Dedifferentiated amniotic fluid mesenchymal stem cell (primary cell): ENCODE results near the gene FRRS1L.

Experiments
- DNase-seq: peaks from one replicate; pipeline ENCODE4 v3.0.0-alpha.2; 2016; ENCODE audit errors: extremely low spot score

Gene FRRS1L, protein sequence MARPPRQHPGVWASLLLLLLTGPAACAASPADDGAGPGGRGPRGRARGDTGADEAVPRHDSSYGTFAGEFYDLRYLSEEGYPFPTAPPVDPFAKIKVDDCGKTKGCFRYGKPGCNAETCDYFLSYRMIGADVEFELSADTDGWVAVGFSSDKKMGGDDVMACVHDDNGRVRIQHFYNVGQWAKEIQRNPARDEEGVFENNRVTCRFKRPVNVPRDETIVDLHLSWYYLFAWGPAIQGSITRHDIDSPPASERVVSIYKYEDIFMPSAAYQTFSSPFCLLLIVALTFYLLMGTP

DNA sequence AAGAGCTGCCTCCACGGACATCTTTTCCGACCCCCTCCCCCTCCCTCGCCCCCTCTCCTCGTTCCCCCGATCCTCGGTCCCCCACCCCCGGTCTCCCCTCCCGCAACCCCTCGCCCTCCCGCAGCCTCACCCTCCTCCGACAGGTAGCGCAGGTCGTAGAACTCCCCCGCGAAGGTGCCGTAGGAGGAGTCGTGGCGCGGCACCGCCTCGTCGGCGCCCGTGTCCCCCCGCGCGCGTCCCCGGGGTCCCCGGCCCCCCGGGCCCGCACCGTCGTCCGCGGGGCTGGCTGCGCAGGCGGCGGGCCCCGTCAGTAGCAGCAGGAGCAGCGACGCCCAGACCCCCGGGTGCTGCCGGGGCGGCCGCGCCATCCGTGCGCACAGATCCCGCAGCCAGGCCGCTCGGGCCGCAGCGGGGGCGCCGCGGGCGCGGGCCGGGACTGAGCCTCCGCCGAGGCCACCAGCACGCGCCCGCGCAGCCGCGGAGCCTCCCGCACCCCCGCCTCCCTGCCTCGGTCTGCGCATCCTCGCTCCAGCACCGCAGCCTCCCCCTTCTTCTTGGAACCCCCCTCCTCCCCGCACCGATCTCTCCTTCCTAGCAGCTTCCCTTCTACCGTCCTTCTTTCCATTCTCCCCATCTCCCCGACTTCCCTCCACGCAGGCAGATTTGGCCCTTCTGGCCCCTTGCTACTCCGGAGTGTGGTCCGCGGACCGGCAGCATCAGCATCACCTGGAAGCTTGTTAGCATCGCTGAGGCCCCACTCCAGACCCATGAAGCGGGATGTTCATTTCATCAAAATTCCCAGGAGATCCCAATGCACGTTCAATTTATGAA, at the start of gene FRRS1L:
FRRS1L (minus strand) TSS at position 479 of the 831 bp plus-strand sequence; CDS start at position 368, 111 bp downstream.
- no peak for DNase-seq

DNA sequence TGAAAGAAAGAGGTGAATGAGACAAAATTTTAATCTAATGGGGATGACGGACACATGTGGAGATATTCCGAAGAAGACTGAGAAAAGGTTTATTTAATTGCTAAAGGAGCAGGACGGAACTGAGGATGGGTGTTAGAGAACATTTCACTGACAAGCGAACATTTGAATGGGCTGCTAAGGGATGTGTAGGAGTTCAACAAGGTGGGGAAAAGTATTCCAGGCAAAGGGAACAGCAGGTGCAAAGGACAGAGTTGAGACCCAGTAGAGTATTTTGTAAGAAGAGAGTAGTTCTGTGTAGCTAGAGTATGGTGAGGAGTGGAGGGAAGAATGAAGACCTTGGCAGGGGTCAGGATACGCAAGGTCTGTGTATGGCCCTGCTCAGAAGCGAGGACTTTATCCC, 47.4 kb upstream of the FRRS1L start:
- DNase-seq, result no peak

DNA sequence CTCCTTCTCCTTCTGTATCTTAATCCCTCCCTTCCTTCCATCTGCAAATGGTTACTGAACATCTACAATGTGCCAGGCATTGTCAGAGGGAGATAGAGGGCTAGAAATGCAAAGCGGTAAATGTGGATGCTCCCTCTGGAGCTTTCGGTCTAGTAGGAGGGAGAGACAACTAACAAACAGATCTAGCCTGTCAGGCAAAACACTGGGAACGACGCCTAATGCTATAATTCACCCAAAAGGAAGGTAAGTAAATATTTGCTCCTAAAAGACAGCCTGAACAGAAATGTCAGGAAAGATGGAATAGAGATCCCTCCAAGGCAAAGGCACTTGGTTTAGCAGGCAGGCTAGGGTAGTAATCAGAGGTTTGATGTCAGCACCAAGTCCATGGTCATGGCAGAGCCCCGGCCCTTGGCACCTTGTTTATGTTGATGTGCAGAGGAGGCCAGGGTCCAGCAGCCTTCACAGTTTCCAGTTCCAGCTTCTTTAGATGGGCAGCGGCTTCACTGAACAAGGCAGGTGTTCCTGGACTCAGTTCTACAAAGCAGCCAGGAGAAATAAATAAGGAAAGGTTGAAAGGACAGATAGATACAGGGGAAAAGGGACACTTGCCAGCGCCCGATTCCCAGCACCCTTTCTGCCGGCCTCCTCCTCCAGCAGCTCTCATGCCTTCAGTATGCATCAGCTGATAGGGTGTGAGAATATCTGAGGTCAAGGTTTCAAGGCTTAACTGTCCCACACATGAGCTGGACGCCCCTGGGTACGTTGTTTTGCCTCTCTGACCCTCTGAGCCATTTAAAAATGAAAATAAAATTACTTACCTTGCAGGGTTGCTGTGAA, 46.5 kb upstream of the FRRS1L start:
- no peak for DNase-seq

DNA sequence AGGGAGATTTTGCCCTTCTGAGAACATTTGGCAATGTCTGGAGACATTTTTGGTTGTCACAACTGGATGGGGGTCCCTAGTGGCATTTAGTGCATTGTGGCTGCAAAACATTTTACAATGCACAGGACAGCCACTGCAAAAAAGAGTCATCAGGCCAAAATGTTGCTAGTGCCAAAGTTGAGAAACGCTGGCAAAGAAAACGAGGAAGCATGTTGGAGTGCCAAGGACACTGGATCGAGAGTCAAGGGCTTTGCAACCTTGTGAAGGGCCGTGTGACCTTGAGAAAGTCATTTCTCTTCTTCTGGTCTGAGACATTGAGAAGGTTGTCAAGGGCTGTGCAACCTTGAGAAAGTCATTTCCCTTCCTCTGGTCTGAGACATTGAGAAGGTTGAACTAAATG, 45.7 kb upstream of the FRRS1L start:
- no peak for DNase-seq

DNA sequence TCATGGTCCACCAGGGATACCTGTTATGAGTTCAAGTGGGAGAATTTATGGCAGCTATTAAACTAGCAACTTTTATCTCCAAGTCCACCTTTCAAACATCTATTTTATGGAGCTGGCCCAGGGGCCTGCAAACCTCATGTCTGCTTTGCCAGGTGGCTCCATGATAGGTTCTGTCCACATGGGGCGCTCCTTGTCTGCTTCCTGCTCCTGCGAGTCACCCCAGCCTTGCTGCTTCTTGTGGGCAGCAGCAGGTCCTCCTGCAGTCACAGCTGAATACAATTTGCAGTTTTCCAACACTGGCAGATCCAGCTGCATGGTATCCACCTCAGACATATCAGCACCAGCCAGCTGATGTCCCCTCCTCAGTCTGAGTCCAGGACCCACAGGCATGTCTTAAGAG, 39.6 kb upstream of the FRRS1L start:
- no peak for DNase-seq

DNA sequence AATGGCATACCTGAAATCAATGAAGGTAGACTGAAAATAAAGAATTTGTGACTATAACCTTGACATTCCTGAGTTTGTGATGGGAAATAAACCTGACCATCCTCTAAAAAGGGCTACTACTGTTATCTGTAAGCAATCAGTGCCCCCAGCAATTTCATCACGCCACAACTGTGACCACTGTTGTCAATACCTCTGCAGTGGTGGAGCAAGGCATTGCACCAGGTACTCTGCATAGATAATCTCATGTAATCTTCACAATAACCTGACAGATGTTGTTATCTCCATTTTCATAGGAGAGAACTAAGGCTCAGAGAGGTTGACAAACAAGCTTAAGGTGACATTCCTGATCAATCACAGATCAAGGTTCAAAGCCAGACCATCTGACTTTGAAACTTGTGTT, 38.5 kb upstream of the FRRS1L start:
- no peak for DNase-seq

DNA sequence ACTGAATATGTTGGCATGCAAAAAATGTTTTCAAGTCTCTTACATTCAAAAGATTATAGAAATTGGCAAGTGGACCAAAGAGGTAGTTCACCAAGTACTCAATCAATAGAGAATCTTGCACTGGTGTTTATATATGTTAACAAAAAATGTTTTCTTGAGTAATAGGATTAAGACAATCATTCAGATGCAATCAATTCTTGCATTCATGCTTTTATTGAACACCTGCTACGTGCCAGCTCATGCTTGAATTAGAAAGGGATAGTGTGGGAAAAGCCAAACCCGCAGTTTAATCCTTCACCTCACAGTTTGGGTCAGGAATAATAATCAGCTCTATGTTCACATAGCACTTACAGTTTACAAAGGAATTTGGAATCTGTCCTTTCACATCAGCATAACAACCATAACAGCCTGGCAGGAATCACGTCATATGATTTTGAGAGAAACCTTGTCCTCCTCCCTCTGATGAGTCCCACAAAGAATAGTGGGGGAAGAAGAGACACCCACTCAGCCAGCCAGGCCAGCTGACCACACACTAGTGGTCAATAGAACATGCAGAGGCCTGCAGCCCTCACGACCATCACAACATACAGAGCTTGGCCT, 36.8 kb upstream of the FRRS1L start:
- no peak for DNase-seq

DNA sequence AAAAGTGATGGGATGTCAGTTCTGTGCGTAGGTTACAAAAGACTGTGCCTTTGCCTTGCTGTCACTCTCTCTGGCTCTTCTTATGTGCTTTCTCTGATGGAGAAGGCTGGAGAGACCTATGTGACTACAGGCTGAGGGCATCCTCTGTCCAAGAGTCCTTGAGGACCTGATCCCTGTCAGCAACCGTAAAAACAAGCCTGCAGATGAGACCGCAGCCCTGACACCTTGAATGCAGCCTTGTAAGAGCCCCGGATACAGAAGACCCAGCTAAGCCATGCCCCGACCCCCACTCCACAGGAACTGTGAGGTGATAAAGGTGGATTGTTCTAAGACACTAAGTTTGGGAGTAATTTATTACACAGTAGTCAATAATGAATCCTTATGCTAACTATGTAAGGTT, 32.6 kb upstream of the FRRS1L start:
- DNase-seq, result no peak

DNA sequence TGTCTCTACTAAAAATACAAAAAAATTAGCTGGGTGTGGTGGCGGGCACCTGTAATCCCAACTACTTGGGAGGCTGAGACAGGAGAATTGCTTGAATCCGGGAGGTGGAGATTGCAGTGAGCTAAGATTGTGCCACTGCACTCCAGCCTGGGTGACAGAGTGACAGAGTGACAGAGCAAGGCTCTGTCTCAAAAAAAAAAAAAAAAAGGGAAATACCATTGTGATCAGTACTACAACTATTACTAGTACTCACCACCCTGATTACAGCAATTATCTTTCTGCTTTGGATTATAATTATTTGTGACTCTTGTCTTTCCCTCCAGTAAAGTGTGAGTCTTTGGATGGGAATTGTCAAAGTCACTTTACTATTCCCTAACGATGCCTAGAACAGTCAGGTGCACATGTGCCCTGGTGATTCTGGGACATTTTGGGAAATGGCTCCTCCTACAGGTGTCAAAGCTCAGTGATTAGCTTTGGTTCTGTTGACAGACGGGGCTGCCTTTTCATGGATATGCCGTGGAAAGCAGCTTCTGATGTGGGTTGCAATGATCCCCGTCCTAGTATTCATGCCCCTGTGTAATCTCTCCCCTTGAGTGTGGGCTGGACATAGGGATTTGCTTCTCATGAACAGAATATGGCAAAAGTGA, 31.8 kb upstream of the FRRS1L start:
- DNase-seq, result no peak

DNA sequence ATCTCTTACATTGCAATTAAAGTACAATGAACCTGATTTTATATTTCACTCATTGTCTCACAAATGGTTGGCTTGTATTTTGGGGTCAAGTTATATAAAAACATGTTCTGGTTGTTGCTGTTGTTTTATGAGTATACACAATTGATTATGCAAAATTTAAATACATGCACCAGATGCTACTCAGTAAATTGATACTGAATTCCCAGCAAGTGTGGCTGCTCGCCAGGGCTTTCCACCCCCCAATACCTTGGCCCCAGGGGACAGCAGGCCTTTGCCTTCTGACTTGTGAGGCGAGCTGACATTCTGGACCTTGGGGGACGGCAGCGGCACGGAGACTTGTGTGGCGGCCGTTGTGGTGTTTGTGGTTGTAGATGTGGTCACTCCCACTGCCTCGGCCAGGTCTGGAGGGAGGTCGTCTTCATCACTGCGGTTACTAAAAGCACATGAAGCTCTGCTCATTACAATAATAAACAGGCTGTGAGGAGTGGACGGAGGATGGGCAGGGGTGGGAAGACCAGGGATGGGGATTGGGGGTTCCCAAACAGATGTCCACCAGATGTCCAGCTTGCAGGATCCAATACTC, 27.0 kb upstream of the FRRS1L start:
- no peak for DNase-seq

DNA sequence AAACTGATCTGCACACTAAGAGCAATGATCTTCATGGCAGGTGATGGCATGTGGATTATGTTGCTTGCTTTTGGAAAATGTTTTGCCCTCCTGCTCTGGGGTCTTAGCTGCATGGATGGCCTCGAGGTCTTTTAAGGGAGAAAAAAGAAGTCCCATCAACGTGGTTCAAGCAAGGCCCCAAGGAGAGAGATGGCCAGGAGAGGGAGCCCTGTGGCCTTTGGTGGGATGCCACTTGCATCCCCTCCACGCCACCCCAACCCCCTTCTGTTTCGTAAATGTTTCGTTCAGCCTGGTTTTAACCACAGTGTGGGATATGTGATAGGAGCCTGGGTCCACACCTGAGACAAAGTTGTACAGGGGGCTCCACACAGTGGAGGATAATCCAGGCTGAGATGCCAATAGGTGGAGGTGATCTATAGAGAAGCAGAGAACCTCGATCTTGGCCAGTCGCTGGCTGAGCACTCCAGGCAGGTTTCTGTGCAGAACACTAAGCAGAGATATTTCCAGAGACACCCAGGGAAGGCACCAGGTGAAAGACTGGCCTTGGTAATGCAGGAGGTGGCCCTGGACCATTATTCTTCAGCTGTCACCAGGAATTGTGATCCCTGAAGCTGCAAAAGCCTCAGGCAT, 25.8 kb upstream of the FRRS1L start:
- no peak for DNase-seq

DNA sequence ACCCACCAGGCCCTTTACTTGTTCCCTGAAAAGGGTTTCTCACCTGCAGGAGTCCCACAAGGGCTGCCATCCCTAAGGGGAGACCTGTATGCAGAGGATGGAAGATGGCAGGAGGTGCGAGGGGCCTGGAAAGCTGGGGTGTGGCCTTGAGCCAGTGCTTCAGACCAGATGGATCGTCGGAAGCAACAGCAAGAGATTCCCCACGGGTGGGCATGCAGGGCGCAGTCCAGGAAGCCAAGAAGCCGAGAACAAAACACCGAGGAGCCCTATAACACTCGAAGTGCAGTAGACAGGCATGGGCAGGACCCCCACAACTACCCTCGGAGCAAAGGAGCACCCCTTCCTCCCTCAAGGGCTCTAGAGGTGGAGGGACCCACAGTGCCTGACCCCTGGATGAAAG, 24.7 kb upstream of the FRRS1L start:
- DNase-seq, result no peak

DNA sequence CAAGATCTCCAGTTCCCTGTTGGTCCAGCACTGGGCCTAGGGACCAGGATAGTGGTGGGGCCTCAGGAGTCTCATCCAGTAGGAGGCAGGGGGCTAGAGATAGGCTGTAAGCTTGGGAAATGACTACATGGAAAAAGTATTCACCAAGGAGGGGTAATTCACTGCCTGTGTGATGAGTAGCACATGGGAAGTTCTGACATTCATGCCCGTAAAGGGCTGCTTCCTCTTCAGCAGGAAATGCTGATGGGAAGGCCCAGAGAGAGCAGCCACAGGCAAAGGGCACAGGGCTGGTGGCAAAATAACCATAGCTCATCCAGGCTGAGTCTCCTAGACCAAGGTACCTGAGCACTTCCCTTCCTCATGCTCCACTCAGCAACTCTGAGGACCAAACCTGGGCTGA, 23.1 kb upstream of the FRRS1L start:
- DNase-seq, result no peak

DNA sequence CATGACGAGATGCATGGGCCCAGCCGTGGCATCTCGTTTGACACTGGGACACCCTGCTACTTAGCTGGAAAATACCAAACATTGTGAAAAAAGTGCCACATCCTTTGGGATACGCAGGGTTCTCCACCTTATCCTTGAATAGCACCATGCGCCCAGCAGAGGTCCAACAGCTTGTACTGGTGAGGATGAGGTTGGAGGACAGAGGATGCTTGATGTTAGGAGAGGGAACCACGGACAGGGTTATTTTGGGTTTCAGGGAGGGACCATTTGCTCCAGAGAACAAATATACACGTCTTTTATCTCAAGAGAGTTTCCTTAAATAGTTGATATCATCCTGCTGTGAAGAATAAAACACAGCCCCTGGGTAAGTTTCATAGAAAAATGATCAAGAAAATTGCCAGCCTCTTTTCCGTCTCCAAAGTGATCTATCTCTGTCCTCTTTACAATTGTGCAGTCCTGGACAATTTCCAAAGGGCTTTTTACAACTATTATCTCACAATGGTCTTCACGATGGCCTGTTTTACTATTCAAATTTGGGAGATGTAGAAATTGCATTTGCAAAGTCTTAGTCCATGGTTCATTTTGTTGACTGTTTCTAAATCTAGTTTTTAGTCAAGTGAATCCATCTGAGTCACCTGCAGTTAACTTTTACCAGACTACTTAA, 19.9 kb upstream of the FRRS1L start:
- DNase-seq, result no peak

DNA sequence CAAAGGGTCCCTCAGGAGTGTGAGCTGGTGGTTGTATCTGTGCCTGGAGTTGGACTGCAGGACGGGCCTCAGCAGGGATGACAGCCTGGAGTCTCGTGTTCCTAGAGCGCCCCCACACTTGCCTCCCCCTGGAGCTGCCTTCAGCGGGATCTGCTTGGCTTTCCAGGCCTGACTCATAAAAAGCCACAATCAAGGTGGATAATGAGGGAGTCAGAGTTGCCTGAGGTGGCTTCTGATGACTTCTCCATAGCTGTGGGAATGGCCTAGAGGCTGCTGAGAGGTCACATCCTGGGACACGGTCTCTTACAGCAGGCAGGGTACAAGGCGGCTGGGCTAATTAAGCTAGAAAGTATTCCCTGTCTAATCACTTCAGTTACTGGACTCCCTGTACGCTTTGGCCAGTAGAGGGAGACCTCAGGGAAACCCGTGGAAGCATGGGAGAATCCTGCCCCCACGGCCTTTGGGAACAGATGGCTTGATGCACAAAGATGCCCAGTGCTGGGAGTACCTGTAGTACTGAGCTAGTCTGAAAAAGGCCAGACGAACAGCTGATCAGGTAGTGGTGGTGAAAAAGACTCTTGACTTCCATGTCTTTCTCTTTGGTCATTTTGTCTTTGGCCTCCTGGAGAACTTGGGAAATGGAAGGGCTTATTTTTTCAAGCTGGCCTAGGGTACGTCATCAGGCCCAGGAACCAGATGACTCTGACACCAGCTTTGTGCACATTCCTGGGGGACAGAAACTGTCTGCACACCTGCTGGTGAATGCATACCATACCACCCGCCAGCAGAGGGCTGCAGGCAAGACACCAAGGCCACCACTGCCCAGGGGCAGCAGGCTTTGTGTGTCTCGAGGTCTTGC, 16.1 kb upstream of the FRRS1L start:
- no peak for DNase-seq

DNA sequence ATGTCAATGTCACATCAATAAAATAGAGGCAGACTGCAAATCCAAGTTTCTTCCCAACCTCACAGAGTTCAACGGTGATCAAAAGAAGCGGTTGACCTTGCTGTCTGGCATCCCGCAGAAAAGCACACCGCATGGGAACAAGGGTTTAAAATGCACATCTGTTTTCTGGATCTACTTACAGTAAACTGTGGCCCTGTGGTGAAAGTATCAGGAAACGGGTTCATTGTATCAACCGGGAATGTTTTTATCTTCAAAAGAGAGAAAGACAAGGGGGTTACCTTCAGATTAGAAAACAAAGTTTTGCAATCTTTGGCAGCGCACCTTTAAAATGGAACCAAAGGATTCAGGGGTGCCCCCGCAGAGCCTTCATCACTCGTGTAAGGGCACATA, 15.5 kb upstream of the FRRS1L start:
- DNase-seq, result no peak

DNA sequence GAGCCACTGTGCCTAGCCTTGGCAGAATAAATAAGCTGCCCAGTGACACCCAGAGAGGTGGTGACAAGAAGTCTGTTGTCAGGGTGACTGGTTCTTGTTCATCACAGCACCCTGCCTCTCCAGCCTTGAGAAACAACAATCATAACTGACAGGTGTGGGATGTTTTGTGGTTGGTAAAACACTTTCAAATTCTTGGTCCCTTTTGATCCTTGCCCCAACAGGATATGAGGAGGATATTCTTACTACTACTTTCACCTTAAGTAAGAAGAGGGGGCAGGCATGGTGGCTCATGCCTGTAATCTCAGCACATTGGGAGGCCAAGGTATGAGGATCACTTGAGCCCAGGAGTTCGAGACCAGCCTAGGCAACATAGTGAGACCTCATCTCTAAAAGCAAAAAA, 14.2 kb upstream of the FRRS1L start:
- DNase-seq, result no peak

DNA sequence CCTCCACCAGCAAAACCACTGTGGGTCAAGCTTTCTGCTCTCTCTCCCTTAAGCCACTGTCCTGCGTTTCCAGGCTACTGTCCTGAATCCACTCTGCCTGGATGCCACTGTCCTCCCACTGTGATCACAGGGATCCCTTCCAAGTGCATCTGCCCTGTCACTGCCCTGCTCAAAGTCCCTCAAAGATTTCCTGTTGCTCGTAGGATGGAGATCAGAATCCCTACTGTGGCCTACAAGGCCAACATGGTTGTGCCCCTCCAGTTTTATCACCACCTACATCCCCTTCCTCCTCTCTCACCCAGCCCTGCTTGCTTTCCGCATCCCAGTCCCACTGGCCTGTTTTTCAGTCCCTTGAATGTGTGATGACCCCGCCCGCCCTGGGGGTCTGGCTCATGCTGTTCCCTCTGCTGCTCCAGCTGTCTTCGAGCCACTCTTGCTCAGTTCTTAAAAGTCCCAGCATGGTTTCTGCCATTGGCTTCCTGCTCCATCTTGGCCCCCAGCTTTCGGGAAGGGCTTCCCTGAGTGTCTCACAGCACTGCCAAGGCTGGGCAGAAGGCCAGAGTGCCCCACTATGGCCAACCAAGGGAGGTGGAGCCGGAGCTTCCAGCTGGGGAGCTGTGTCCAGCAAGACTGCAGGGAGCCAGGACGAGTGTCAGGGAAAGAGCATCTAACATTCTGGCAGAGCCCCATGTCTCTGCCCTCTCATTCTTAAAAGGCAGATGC, 12.9 kb upstream of the FRRS1L start:
- DNase-seq, result no peak

DNA sequence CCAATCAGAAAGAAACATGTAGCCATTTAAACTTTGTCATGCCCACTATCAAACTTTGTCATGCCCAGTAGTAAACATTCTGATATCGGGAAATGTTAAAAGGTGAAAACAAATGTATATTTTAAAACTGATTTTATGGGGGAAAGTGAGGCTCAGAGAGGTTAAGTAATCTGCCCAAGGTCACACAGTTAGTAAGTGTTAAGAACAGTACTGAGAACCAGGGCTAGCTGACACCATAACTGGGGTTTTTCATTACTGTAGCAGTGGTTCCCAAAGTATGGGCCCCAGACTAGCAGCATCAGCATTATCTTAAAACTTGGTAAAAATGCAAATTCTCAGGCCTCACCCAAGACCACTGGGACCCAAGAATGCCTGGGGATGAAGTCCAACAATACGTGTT, 9.9 kb upstream of the FRRS1L start:
- DNase-seq, result no peak
